Caco-2 (cell line): Measurements from ENCODE around the gene CNTN6. TPM values are rescaled to one million over a fixed set of nuclear protein-coding genes. Genes with fewer than 3 reads are reported as not detected.

ENCODE experiments used
- BruUV-seq: library from RNA; stranded (reverse); fragments of 400-500 nt; replicated peaks from 2 replicates; lab custom pipeline; 2021; lab: Mats Ljungman, UMichigan
- CTCF ChIA-PET: fragments of 300-600 bp; sonication (Branson Sonifier 250); formaldehyde crosslinking; loops from one replicate; lab custom pipeline; 2022; ENCODE audit warnings: antibody characterized with exemption; lab: Charles Lee
- POLR2A ChIA-PET: fragments of 300-600 bp; sonication (Branson Sonifier 250); formaldehyde crosslinking; loops from one replicate; lab custom pipeline; 2022; ENCODE audit warnings: antibody characterized with exemption; lab: Charles Lee
- DNase-seq, 2 experiments: peaks; one replicate each; pipeline versions ENCODE4 v3.0.0 to v3.0.0-alpha.2; 2020 to 2022
- H3K27me3 ChIP-seq: replicated peaks from 2 replicates; pipeline ENCODE4 v1.6.0; 2011; ENCODE audit warnings: low read length; ENCODE audit not compliant: control insufficient read depth, insufficient read depth
- H3K36me3 ChIP-seq: 2 replicates; pipeline ENCODE4 v1.5.1; 2011; ENCODE audit warnings: low read length; ENCODE audit not compliant: control insufficient read depth, insufficient read depth
- H3K4me1 ChIP-seq: fragments of 250-450 bp; sonication (Bioruptor Pico); 2 replicates; pipeline ENCODE4 v1.5.1; 2020; ENCODE audit warnings: mild to moderate bottlenecking
- H3K4me3 ChIP-seq: 2 replicates; pipeline ENCODE4 v1.5.1; 2011; ENCODE audit warnings: low read depth, mild to moderate bottlenecking, control low read depth, low read length
- H3K9me3 ChIP-seq: fragments of 250-450 bp; sonication (Bioruptor Pico); 2 replicates; pipeline ENCODE4 v1.5.1; 2020; ENCODE audit warnings: mild to moderate bottlenecking, moderate library complexity
- H3K27ac Mint-ChIP-seq: one replicate; pipeline ENCODE4 v1.8.0; 2022; ENCODE audit warnings: mixed read lengths; ENCODE audit not compliant: unreplicated experiment
- H3K27me3 Mint-ChIP-seq: one replicate; pipeline ENCODE4 v1.8.0; 2022; ENCODE audit warnings: mixed read lengths; ENCODE audit not compliant: insufficient read depth, unreplicated experiment
- H3K36me3 Mint-ChIP-seq: one replicate; pipeline ENCODE4 v1.8.0; 2022; ENCODE audit warnings: mild to moderate bottlenecking, mixed read lengths; ENCODE audit not compliant: insufficient read depth, unreplicated experiment
- H3K4me1 Mint-ChIP-seq: one replicate; pipeline ENCODE4 v1.8.0; 2022; ENCODE audit warnings: low read depth, mixed read lengths; ENCODE audit not compliant: unreplicated experiment
- H3K4me3 Mint-ChIP-seq: one replicate; pipeline ENCODE4 v1.8.0; 2022; ENCODE audit warnings: mild to moderate bottlenecking, moderate library complexity, mixed read lengths; ENCODE audit not compliant: unreplicated experiment
- H3K9me3 Mint-ChIP-seq: one replicate; pipeline ENCODE4 v1.8.0; 2022; ENCODE audit warnings: mixed read lengths; ENCODE audit not compliant: unreplicated experiment
- CTCF ChIP-seq, 2 experiments: fragments of 200-600 bp in 1 of 2; IDR thresholded peaks; 1 replicate in 1 of 2; 2 replicates in 1 of 2; pipeline versions ENCODE4 v1.5.1 to v1.8.0; 2011 to 2022; ENCODE audit warnings: antibody characterized with exemption in 1 of 2, control low read depth in 1 of 2, inconsistent platforms in 1 of 2, low read depth in 1 of 2, low read length in 1 of 2, mild to moderate bottlenecking in 1 of 2, moderate library complexity in 1 of 2; ENCODE audit not compliant: insufficient read depth in 1 of 2, severe bottlenecking in 1 of 2, unreplicated experiment in 1 of 2
- intact Hi-C: fragments of 100-400 bp; cut with micrococcal nuclease; formaldehyde crosslinking; loops from one replicate; pipeline ENCODE4 v1.10.0; 2022; ENCODE audit not compliant: unreplicated experiment
- total RNA-seq: library from RNA; stranded (reverse); gene quantifications from 2 replicates; pipeline ENCODE4 v1.2.3, GENCODE V29; 2022

CNTN6 gene
- total RNA-seq, 1 experiment from 2014 or later, result not detected

GRCh38 chr3:1294586-1294985, 201.8 kb downstream of the CNTN6 start:
- Mint-ChIP-seq H3K4me3 (no peak overlapping the region), H3K27ac (no peak overlapping the region), H3K9me3 (no peaks in the 10 kb centered on the region), H3K27me3 (peaks cover 2% of the 10 kb centered on the region), H3K36me3 (no peaks in the 10 kb centered on the region), H3K4me1 (no peaks in the 10 kb centered on the region)
- DNase-seq, result no peak
- no TSS peak for BruUV-seq
- Histone ChIP-seq H3K9me3 (no peaks in the 10 kb centered on the region), H3K27me3 (no peaks in the 10 kb centered on the region), H3K36me3 (no peaks in the 10 kb centered on the region), H3K4me3 (no peak overlapping the region), H3K4me1 (no peaks in the 10 kb centered on the region)
- TF ChIP-seq CTCF (IDR thresholded peaks at IDR 0.05; ENCODE audit: insufficient read depth in 1 of 2, low read depth in 1 of 2, low read length in 1 of 2, severe bottlenecking in 1 of 2, unreplicated experiment in 1 of 2), result no peak
- intact Hi-C loops, result loop anchor here (5.0 kb wide), 1 partner anchor 1468 kb away; no protein-coding TSS in a partner anchor
- ChIA-PET POLR2A (no interaction called here), CTCF (no interaction called here)

GRCh38 chr3:1318296-1319005, 225.6 kb downstream of the CNTN6 start:
- ChIA-PET CTCF (no interaction called here), POLR2A (no interaction called here)
- Histone ChIP-seq H3K4me3 (no peak overlapping the region), H3K36me3 (no peaks in the 10 kb centered on the region), H3K9me3 (no peaks in the 10 kb centered on the region; the same call in 1 of the 2 replicates), H3K27me3 (no peaks in the 10 kb centered on the region), H3K4me1 (peaks cover 9% of the 10 kb centered on the region; the same call in 1 of the 2 replicates)
- Mint-ChIP-seq H3K9me3 (no peaks in the 10 kb centered on the region), H3K27ac (no peak overlapping the region), H3K4me1 (no peaks in the 10 kb centered on the region), H3K4me3 (no peak overlapping the region), H3K36me3 (no peaks in the 10 kb centered on the region), H3K27me3 (peaks cover 2% of the 10 kb centered on the region)
- intact Hi-C loops, result no loop called here
- no peak for DNase-seq
- no TSS peak for BruUV-seq
- TF ChIP-seq CTCF (IDR thresholded peaks at IDR 0.05; ENCODE audit: insufficient read depth in 1 of 2, low read depth in 1 of 2, low read length in 1 of 2, severe bottlenecking in 1 of 2, unreplicated experiment in 1 of 2), result no peak

GRCh38 chr3:1326546-1326945, 233.7 kb downstream of the CNTN6 start:
- Mint-ChIP-seq H3K36me3 (no peaks in the 10 kb centered on the region), H3K9me3 (no peaks in the 10 kb centered on the region), H3K27ac (no peak overlapping the region), H3K4me3 (no peak overlapping the region), H3K27me3 (peaks cover 4% of the 10 kb centered on the region), H3K4me1 (no peaks in the 10 kb centered on the region)
- Histone ChIP-seq H3K9me3 (no peaks in the 10 kb centered on the region), H3K27me3 (no peaks in the 10 kb centered on the region), H3K4me3 (no peak overlapping the region), H3K36me3 (no peaks in the 10 kb centered on the region), H3K4me1 (no peaks in the 10 kb centered on the region)
- CTCF ChIA-PET, result no interaction called here
- intact Hi-C loops, result no loop called here
- no peak for DNase-seq
- no peak for TF ChIP-seq CTCF (IDR thresholded peaks at IDR 0.05; ENCODE audit: insufficient read depth in 1 of 2, low read depth in 1 of 2, low read length in 1 of 2, severe bottlenecking in 1 of 2, unreplicated experiment in 1 of 2)
- POLR2A ChIA-PET, result no interaction called here
- BruUV-seq, result no TSS peak
